Trophoblast cell (in vitro differentiated cells and primary cell): ENCODE measurements around the gene DCAF15.

Experiments used
- DNase-seq, 2 donors: peaks; one replicate each; pipeline ENCODE4 v3.0.0-alpha.2; 2016
- H2AFZ ChIP-seq: 2 replicates; pipeline ENCODE4 v1.6.1; 2013; ENCODE audit warnings: low read length, moderate library complexity, mild to moderate bottlenecking; ENCODE audit not compliant: insufficient read depth, poor library complexity
- H2AK5ac ChIP-seq: 2 replicates; pipeline ENCODE4 v1.6.1; 2013; ENCODE audit warnings: mild to moderate bottlenecking, low read length
- H2BK120ac ChIP-seq: 2 replicates; pipeline ENCODE4 v1.6.1; 2013; ENCODE audit warnings: low read length, mild to moderate bottlenecking, moderate library complexity; ENCODE audit not compliant: insufficient read depth, poor library complexity
- H2BK12ac ChIP-seq: 2 replicates; pipeline ENCODE4 v1.6.1; 2013; ENCODE audit warnings: mild to moderate bottlenecking, low read length, moderate library complexity
- H2BK5ac ChIP-seq: 2 replicates; pipeline ENCODE4 v1.6.1; 2013; ENCODE audit warnings: low read length, low read depth, moderate library complexity, mild to moderate bottlenecking; ENCODE audit not compliant: poor library complexity
- H3K14ac ChIP-seq: 2 replicates; pipeline ENCODE4 v1.6.1; 2013; ENCODE audit warnings: mild to moderate bottlenecking, low read length
- H3K18ac ChIP-seq: 2 replicates; pipeline ENCODE4 v1.6.1; 2013; ENCODE audit warnings: mild to moderate bottlenecking, low read length
- H3K23ac ChIP-seq: 2 replicates; pipeline ENCODE4 v1.6.1; 2013; ENCODE audit warnings: low read length
- H3K27ac ChIP-seq: 2 replicates; pipeline ENCODE4 v1.5.1; 2013; ENCODE audit warnings: low read depth, mild to moderate bottlenecking, inconsistent platforms, low read length, moderate library complexity
- H3K27me3 ChIP-seq: 2 replicates; pipeline ENCODE4 v1.6.1; 2013; ENCODE audit warnings: inconsistent platforms, mild to moderate bottlenecking, low read length, moderate library complexity; ENCODE audit not compliant: insufficient read depth
- H3K36me3 ChIP-seq, 2 experiments: 1 replicate in 1 of 2; 2 replicates in 1 of 2; pipeline ENCODE4 v1.6.1; 2013; ENCODE audit warnings: low read length in 2 of 2, mild to moderate bottlenecking in 2 of 2, moderate library complexity in 1 of 2; ENCODE audit not compliant: insufficient read depth in 2 of 2, control insufficient read depth in 1 of 2
- H3K4ac ChIP-seq: 2 replicates; pipeline ENCODE4 v1.6.1; 2013; ENCODE audit warnings: low read depth, mild to moderate bottlenecking, low read length, moderate library complexity
- H3K4me1 ChIP-seq, 2 experiments: 1 replicate in 1 of 2; 2 replicates in 1 of 2; pipeline ENCODE4 v1.6.1; 2013; ENCODE audit warnings: low read length in 2 of 2, mild to moderate bottlenecking in 2 of 2, moderate library complexity in 1 of 2; ENCODE audit not compliant: insufficient read depth in 2 of 2, control insufficient read depth in 1 of 2
- H3K4me2 ChIP-seq: 2 replicates; pipeline ENCODE4 v1.6.1; 2013; ENCODE audit warnings: inconsistent platforms, mild to moderate bottlenecking, low read length, moderate library complexity
- H3K4me3 ChIP-seq: 2 replicates; pipeline ENCODE4 v1.5.1; 2013; ENCODE audit warnings: mild to moderate bottlenecking, low read depth, low read length, inconsistent platforms
- H3K79me1 ChIP-seq: one replicate; pipeline ENCODE4 v1.6.1; 2013; ENCODE audit warnings: low read length
- H3K79me2 ChIP-seq: 2 replicates; pipeline ENCODE4 v1.6.1; 2013; ENCODE audit warnings: low read length, mild to moderate bottlenecking; ENCODE audit not compliant: control insufficient read depth, insufficient read depth, poor library complexity
- H3K9ac ChIP-seq: 2 replicates; pipeline ENCODE4 v1.6.1; 2013; ENCODE audit warnings: mild to moderate bottlenecking, low read length
- H3K9me3 ChIP-seq: 2 replicates; pipeline ENCODE4 v1.6.1; 2013; ENCODE audit warnings: low read depth, mild to moderate bottlenecking, control low read depth, inconsistent platforms, low read length; ENCODE audit not compliant: insufficient read depth
- H4K12ac ChIP-seq: 2 replicates; pipeline ENCODE4 v1.6.1; 2013; ENCODE audit warnings: low read depth, mild to moderate bottlenecking, low read length, moderate library complexity
- H4K8ac ChIP-seq: 2 replicates; pipeline ENCODE4 v1.6.1; 2013; ENCODE audit warnings: low read depth, mild to moderate bottlenecking, low read length, moderate library complexity
- H4K91ac ChIP-seq: one replicate; pipeline ENCODE4 v1.6.1; 2013; ENCODE audit warnings: low read depth, mild to moderate bottlenecking, low read length, moderate library complexity
- WGBS: extraction: QIAGEN DNeasy Blood & Tissue Kit; methylation state at CpG from one replicate; pipeline ENCODE4 v1.1.7; 2013; ENCODE audit warnings: missing lambda C conversion rate; ENCODE audit not compliant: insufficient read length, insufficient coverage; ENCODE audit errors: extremely low coverage; 5-methylcytosine and 5-hydroxymethylcytosine counted together

Gene DCAF15

GRCh38 chr19:13960863-13961784 lies 8.8 kb downstream of the DCAF15 start:
- no peak overlapping the region for H2BK5ac ChIP-seq
- no peaks in the 10 kb centered on the region for H3K79me2 ChIP-seq
- H3K9ac ChIP-seq: no peak overlapping the region
- H2BK12ac ChIP-seq: no peak overlapping the region
- H3K36me3 ChIP-seq: peaks cover 77 to 80% of the 10 kb centered on the region in 2 experiments
- H4K8ac ChIP-seq: no peak overlapping the region
- H2BK120ac ChIP-seq: no peak overlapping the region
- peaks cover 0 to 2% of the 10 kb centered on the region in 2 experiments for H3K4me1 ChIP-seq
- no peak overlapping the region for H3K27ac ChIP-seq
- no peak overlapping the region for H3K4me2 ChIP-seq
- H3K79me1 ChIP-seq: no peaks in the 10 kb centered on the region
- no peaks in the 10 kb centered on the region for H3K27me3 ChIP-seq
- H3K9me3 ChIP-seq: peaks cover 4% of the 10 kb centered on the region
- no peak overlapping the region for H2AFZ ChIP-seq
- H3K4me3 ChIP-seq: no peak overlapping the region
- no peak overlapping the region for H3K4ac ChIP-seq
- WGBS: no CpG with 5 or more reads among the region's 39 CpGs
- H3K18ac ChIP-seq: no peak overlapping the region
- H4K91ac ChIP-seq: no peak overlapping the region
- DNase-seq: no peak
- H2AK5ac ChIP-seq: no peak overlapping the region
- no peak overlapping the region for H3K23ac ChIP-seq
- H3K14ac ChIP-seq: no peak overlapping the region
- H4K12ac ChIP-seq: no peak overlapping the region

GRCh38 chr19:13961826-13962698 lies 9.8 kb downstream of the DCAF15 start:
- no peaks in the 10 kb centered on the region for H3K79me2 ChIP-seq
- H3K4me2 ChIP-seq: peak overlapping the region; percentile 2
- no peak overlapping the region for H4K91ac ChIP-seq
- peaks cover 0 to 2% of the 10 kb centered on the region in 2 experiments for H3K4me1 ChIP-seq
- no peak overlapping the region for H4K12ac ChIP-seq
- no peak overlapping the region for H2AFZ ChIP-seq
- peaks cover 77 to 83% of the 10 kb centered on the region in 2 experiments for H3K36me3 ChIP-seq
- H3K27ac ChIP-seq: no peak overlapping the region
- no peak overlapping the region for H2BK120ac ChIP-seq
- no peak overlapping the region for H3K18ac ChIP-seq
- H3K27me3 ChIP-seq: no peaks in the 10 kb centered on the region
- H3K4ac ChIP-seq: no peak overlapping the region
- no peak overlapping the region for H4K8ac ChIP-seq
- no peak overlapping the region for H2BK12ac ChIP-seq
- DNase-seq: no peak
- H3K9ac ChIP-seq: no peak overlapping the region
- no peak overlapping the region for H2BK5ac ChIP-seq
- H3K79me1 ChIP-seq: no peaks in the 10 kb centered on the region
- H3K14ac ChIP-seq: no peak overlapping the region
- no peak overlapping the region for H3K23ac ChIP-seq
- no CpG with 5 or more reads among the region's 55 CpGs for WGBS
- no peak overlapping the region for H2AK5ac ChIP-seq
- H3K4me3 ChIP-seq: peak overlapping the region; percentile 40
- peaks cover 7% of the 10 kb centered on the region for H3K9me3 ChIP-seq

- Histone ChIP-seq H4K91ac (no peak overlapping the region), H3K18ac (no peak overlapping the region), H3K79me2 (no peaks in the 10 kb centered on the region), H3K27me3 (no peaks in the 10 kb centered on the region), H3K23ac (no peak overlapping the region), H2BK120ac (no peak overlapping the region), H3K27ac (no peak overlapping the region), H3K9me3 (peaks cover 7% of the 10 kb centered on the region), H3K4me3 (peak overlapping the region; percentile 9), H2BK5ac (no peak overlapping the region), H4K8ac (no peak overlapping the region), H3K4me2 (peak overlapping the region; percentile 10), H3K4me1 (peaks cover 0 to 2% of the 10 kb centered on the region in 2 experiments), H3K36me3 (peaks cover 78 to 85% of the 10 kb centered on the region in 2 experiments), H4K12ac (no peak overlapping the region), H2BK12ac (no peak overlapping the region), H2AFZ (no peak overlapping the region), H2AK5ac (no peak overlapping the region), H3K9ac (no peak overlapping the region), H3K14ac (no peak overlapping the region), H3K79me1 (no peaks in the 10 kb centered on the region), H3K4ac (no peak overlapping the region)
- DNase-seq: no peak
- no CpG with 5 or more reads among the region's 89 CpGs for WGBS
These were observed 10.6 kb downstream of the DCAF15 start for GRCh38 chr19:13962699-13963602.
